GM12878 (cell line): ENCODE data around the gene OR5AC2. TPM values are rescaled to one million over a fixed set of nuclear protein-coding genes. Genes with fewer than 3 reads are reported as not detected.

Experiments
- ATAC-seq: fragments of 200-7000 bp; cut with Tn5 transposase; 3 replicates; pipeline ENCODE4 v1.9.1; 2020; ENCODE audit warnings: mild to moderate bottlenecking, moderate library complexity
- BruUV-seq: library from RNA; stranded (reverse); fragments of 400-500 nt; replicated peaks from 2 replicates; lab custom pipeline; 2021; lab: Mats Ljungman, UMichigan
- CTCF ChIA-PET: fragments of 300-600 bp; sonication (Branson Sonifier 250); formaldehyde crosslinking; extraction: SDS; loops from one replicate; lab custom pipeline; 2021; ENCODE audit warnings: inconsistent platforms; lab: Yijun Ruan, JAX
- POLR2A ChIA-PET: fragments of 350-600 bp; formaldehyde crosslinking; extraction: SDS; loops from one replicate; lab custom pipeline; 2021; ENCODE audit warnings: inconsistent platforms; lab: Charles Lee
- RAD21 ChIA-PET: fragments of 300-600 bp; sonication (Branson Sonifier 250); formaldehyde crosslinking; loops from one replicate; lab custom pipeline; 2023; ENCODE audit warnings: antibody characterized with exemption; ENCODE audit not compliant: unreplicated experiment; lab: Charles Lee
- SMC1A ChIA-PET: fragments of 300-600 bp; sonication (Branson Sonifier 250); formaldehyde crosslinking; loops from one replicate; lab custom pipeline; 2023; ENCODE audit not compliant: unreplicated experiment, uncharacterized antibody; lab: Charles Lee
- DNase-seq: peaks from one replicate; pipeline ENCODE4 v3.0.0-alpha.2; 2011; ENCODE audit warnings: low read depth, low spot score
- FAIRE-seq: peaks from 3 replicates; lab custom pipeline; 2011; peaks lifted over from hg19 to GRCh38; lab: Jason Lieb, UNC
- H2AFZ ChIP-seq: 2 replicates; pipeline ENCODE4 v1.6.0; 2011; ENCODE audit warnings: low read depth, low read length, control low read depth; ENCODE audit not compliant: control insufficient read depth
- H3K27ac ChIP-seq: 2 replicates; pipeline ENCODE4 v1.5.1; 2011; ENCODE audit warnings: control low read depth; ENCODE audit not compliant: control insufficient read depth, insufficient read depth
- H3K27me3 ChIP-seq, 2 experiments: replicated peaks in 1 of 2; 2 replicates each; pipeline versions ENCODE4 v1.6.0 to v1.6.1; 2011; ENCODE audit warnings: low read length in 1 of 2; ENCODE audit not compliant: control insufficient read depth in 2 of 2, insufficient read depth in 2 of 2
- H3K36me3 ChIP-seq, 2 experiments: 2 replicates each; pipeline ENCODE4 v1.5.1; 2011; ENCODE audit warnings: low read length in 1 of 2; ENCODE audit not compliant: control insufficient read depth in 2 of 2, insufficient read depth in 2 of 2
- H3K4me1 ChIP-seq: 2 replicates; pipeline ENCODE4 v1.6.1; 2011; ENCODE audit warnings: mild to moderate bottlenecking, low read length, moderate library complexity, mixed read lengths; ENCODE audit not compliant: control insufficient read depth, insufficient read depth
- H3K4me2 ChIP-seq: 2 replicates; pipeline ENCODE4 v1.6.0; 2011; ENCODE audit warnings: control low read depth; ENCODE audit not compliant: control insufficient read depth, insufficient read depth
- H3K4me3 ChIP-seq: fragments of 200-600 bp; sonication (generic); 2 replicates; pipeline ENCODE4 v1.5.1; 2016
- H3K79me2 ChIP-seq: 2 replicates; pipeline ENCODE4 v1.6.0; 2011; ENCODE audit warnings: low read length; ENCODE audit not compliant: control insufficient read depth, insufficient read depth
- H3K9ac ChIP-seq: 2 replicates; pipeline ENCODE4 v1.8.0; 2011; ENCODE audit warnings: low read length, control low read depth, mixed read lengths; ENCODE audit not compliant: control insufficient read depth, insufficient read depth
- H3K9me3 ChIP-seq: replicated peaks from 3 replicates; pipeline ENCODE4 v1.5.1; 2011; ENCODE audit warnings: mild to moderate bottlenecking, low read length; ENCODE audit not compliant: control insufficient read depth, insufficient read depth
- H4K20me1 ChIP-seq: 2 replicates; pipeline ENCODE4 v1.6.0; 2011; ENCODE audit not compliant: control insufficient read depth, insufficient read depth
- CHD4 ChIP-seq: fragments of 200-600 bp; sonication (generic); IDR thresholded peaks from 2 replicates; pipeline ENCODE4 v1.6.1; 2016; ENCODE audit warnings: mild to moderate bottlenecking
- JUNB ChIP-seq: IDR thresholded peaks from 2 replicates; pipeline ENCODE4 v1.6.1; 2016; ENCODE audit warnings: antibody characterized with exemption, mild to moderate bottlenecking
- MAX ChIP-seq: IDR thresholded peaks from 2 replicates; pipeline ENCODE4 v1.6.1; 2012; ENCODE audit warnings: low read depth, low read length, improper control_type of control experiment
- PAX5 ChIP-seq: IDR thresholded peaks from 2 replicates; pipeline ENCODE4 v1.6.1; 2011; ENCODE audit warnings: low read depth, low read length, borderline replicate concordance
- PBX3 ChIP-seq: IDR thresholded peaks from 2 replicates; pipeline ENCODE4 v1.6.1; 2011; ENCODE audit warnings: mild to moderate bottlenecking, low read depth, low read length, moderate library complexity; ENCODE audit not compliant: insufficient replicate concordance
- RFX5 ChIP-seq: IDR thresholded peaks from 2 replicates; pipeline ENCODE4 v1.6.1; 2011; ENCODE audit warnings: low read depth, low read length, improper control_type of control experiment
- ZBED1 ChIP-seq: IDR thresholded peaks from 2 replicates; pipeline ENCODE4 v1.6.1; 2016; ENCODE audit warnings: borderline replicate concordance
- WGBS: methylation state at CpG from one replicate; pipeline ENCODE4 v1.1.6; 2016; ENCODE audit warnings: low lambda C conversion rate; ENCODE audit not compliant: insufficient replicate concordance, insufficient coverage; ENCODE audit errors: missing lambda C conversion rate; 5-methylcytosine and 5-hydroxymethylcytosine counted together
- in situ Hi-C: fragments of 300-500 bp; cut with MboI; formaldehyde crosslinking; loops from 9 replicates; pipeline ENCODE4 v1.14.3; 2018; ENCODE audit warnings: mixed read lengths
- intact Hi-C: fragments of 100-400 bp; cut with micrococcal nuclease; formaldehyde crosslinking; loops from one replicate; pipeline ENCODE4 v1.14.2; 2022; ENCODE audit not compliant: unreplicated experiment
- polyA plus RNA-seq, 11 experiments: library from polyadenylated mRNA; depleted of rRNA in 4 of 11; unstranded in 6 of 11; stranded (reverse) in 5 of 11; fragments of >200 nt; fragmentation: Nextera tagmentation in 4 of 11; fragmentation: Illumina TruSeq in 1 of 11; extraction: Ambion mirVana in 4 of 11; extraction: Trizol in 1 of 11; gene quantifications; 1 replicate in 1 of 11; 2 replicates in 10 of 11; pipeline versions ENCODE4 v1.2.1 to v1.2.3, GENCODE V29; 2011 to 2016; ENCODE audit warnings: inconsistent platforms in 2 of 11, missing spikeins in 2 of 11, low read depth in 1 of 11
- total RNA-seq, 4 experiments: library from RNA; depleted of rRNA in 3 of 4; stranded (reverse); fragments of >200 nt in 3 of 4; fragmentation: Illumina TruSeq in 1 of 4; extraction: Trizol in 1 of 4; gene quantifications; 2 replicates each; pipeline versions ENCODE4 v1.2.1 to v1.2.3, GENCODE V29; 2013 to 2021

The OR5AC2 gene
- total and polyA plus RNA-seq, 10 of the 15 experiments (the other 5 are each of a cell fraction or from before 2014, with no cell fraction given), result not detected

- 0% methylated on average over 3 of the region's 3 CpGs for WGBS
- no peak for DNase-seq
- no peak for TF ChIP-seq ZBED1
- TF ChIP-seq PBX3, result no peak
- TF ChIP-seq MAX, result no peak
- TF ChIP-seq PAX5, result no peak
- no peak for TF ChIP-seq JUNB
- TF ChIP-seq CHD4, result no peak
- no peak for TF ChIP-seq RFX5
- in situ Hi-C loops, result no loop called here
- POLR2A ChIA-PET, result interaction anchor here (0.7 kb wide), 1 partner anchor 94 kb away, joined by 3 read pairs; no protein-coding TSS in a partner anchor
- no peak overlapping the region for H3K27ac ChIP-seq
- H3K27me3 ChIP-seq, result no peaks in the 10 kb centered on the region
- no peak overlapping the region for H2AFZ ChIP-seq
- H3K36me3 ChIP-seq, result no peaks in the 10 kb centered on the region
- no peak overlapping the region for H3K9ac ChIP-seq
- no peak overlapping the region for H3K4me3 ChIP-seq
- no peak for FAIRE-seq
- H3K4me2 ChIP-seq, result no peak overlapping the region
- RAD21 ChIA-PET, result no interaction called here
- H4K20me1 ChIP-seq, result no peaks in the 10 kb centered on the region
- intact Hi-C loops, result no loop called here
- H3K9me3 ChIP-seq, result no peaks in the 10 kb centered on the region
- CTCF ChIA-PET, result no interaction called here
- no TSS peak for BruUV-seq
- no peaks in the 10 kb centered on the region for H3K79me2 ChIP-seq
- no peaks in the 10 kb centered on the region for H3K4me1 ChIP-seq
- peak; percentile 61 for ATAC-seq
- SMC1A ChIA-PET, result interaction anchor here (1.4 kb wide), 1 partner anchor 200 kb away, joined by 5 read pairs; no protein-coding TSS in a partner anchor
Observed at GRCh38 chr3:98114264-98114663, 27.3 kb downstream of the OR5AC2 start.
